HTERT RPE-1 (cell line): Measurements from ENCODE around the gene PLCL1.

ENCODE experiments used
- in situ Hi-C: fragments of 300-500 bp; cut with MboI; formaldehyde crosslinking; loops from 4 replicates; pipeline ENCODE4 v1.14.3; 2020; ENCODE audit warnings: low sequenced_read_pairs

PLCL1 gene

DNA sequence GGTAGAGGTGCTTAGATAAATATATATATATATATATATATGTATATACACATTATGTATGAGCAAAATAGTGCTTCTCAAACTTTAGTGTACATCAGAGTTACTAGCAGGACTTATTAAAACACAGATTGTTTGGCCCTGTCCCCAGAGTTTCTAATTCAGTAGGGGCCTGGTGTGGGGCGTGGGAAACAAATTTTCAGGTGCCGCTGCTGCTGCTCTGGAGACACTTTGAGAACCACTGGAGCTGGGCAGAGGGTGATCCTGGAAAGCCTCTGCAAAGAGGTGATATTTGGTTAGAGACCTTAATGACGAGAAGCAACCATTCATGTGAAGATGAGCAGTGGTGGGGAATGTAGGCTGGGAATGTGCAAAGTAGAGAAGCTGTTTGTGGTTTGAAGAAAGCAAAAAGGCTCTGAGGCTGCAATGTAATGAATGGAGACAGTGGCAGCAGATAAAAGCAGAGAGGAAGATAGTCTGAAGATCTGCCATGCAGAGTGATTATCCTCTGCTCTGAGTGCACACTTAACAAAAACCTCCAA is 142.9 kb downstream of the PLCL1 start:
- in situ Hi-C loops = no loop called here

DNA sequence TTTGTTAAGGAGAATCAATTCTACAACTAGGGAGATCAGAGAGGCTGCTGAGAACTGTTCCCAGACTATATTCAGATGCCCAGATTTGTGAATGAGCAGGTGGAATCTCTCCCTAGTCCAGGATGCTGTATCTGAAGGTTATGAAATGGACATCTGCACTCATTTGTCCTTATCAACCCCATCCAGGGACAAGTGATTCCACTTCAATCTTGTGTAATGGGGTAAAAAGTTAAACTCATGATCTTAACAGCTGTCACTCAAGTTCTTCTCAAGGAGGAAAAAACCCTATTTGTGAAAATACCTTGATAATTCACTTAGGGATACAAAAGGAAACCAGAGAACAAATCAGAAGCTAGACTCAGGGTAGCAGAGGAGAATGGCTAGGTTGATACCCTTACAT is 144.8 kb downstream of the PLCL1 start:
- in situ Hi-C loops = no loop called here

DNA sequence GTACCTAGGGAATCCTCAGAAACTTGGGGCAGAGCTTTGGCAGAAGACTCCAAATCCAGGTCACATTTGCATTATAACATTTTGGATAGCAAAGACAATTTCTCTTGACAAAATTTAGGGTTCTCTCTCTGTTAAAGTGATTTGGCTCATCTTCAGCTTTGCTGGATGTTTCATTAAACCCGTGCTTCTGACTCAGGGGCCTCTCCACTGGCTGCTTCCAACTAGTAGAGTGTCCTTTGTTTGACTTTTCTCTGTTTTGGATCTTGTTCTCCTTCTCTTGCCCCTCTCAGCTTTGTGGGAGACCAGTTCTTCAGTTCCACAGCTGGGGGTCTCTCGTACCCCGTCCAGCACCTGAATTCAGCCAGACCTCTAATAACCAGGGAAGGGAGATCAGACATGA is 145.6 kb downstream of the PLCL1 start:
- in situ Hi-C loops = no loop called here

DNA sequence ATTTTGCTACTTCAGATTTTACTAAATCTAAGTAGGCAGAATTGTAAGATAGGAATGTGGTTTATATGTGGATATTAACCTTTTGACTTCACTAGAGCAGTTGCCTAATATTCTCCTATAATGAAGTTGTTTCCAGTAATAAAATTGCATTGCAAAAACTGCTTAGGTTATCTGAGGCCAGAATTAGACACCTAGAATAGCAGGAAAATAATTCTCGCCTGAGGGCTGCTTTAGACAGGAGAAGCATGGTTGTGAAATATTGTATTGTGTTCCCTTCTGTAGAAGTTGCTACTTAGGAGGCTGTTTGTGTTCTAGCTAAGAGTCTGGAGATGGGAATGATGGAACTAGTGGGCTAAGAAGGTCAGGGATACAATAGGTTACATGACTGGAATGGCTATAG is 146.3 kb downstream of the PLCL1 start:
- in situ Hi-C loops = no loop called here

DNA sequence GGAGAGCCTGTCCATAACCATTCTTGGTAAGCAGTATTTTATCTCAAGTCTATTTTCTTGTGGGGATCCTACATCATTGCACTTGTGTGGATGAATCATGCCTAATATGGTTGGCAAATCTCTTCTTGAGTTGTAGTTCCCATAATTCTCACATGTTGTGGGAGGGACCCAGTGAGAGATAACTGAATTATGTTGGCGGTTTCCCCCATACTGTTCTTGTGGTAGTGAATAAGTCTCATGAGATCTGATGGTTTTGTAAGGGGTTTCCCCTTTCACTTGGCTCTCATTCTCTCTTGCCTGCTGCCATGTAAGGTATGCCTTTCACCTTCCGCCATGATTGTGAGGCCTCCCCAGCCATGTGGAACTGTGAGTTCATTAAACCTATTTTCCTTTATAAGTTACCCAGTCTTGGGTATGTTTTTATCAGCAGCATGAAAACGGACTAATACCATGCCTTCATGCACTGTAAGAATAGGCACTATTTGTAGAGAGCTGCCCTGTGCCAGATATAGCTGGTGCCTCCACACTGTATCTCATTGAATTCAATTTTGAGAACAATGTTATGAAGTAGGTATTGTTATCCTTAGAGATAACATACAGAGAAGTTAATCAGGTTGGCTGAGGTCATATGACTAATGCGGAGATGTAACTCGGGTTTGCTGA is 148.3 kb downstream of the PLCL1 start:
- in situ Hi-C loops = no loop called here

DNA sequence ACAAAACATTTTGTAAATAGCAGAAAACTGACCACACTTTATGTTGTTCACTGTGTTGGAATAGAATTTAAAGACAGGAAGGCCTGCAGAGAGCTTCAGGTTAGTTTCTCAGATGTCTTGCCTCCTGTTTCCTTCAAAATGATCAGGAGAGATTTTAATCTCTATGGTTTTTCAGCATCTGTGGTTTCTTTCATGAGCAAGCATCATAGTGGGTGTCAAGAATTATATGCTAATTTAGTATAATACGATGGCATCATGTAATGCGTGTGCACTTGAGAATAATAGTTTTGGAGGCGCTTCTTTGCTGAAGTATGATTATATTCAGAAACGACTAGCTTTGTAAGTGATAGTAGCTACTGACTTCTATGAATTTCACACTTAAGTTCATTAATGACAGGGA is 149.9 kb downstream of the PLCL1 start:
- in situ Hi-C loops = no loop called here

DNA sequence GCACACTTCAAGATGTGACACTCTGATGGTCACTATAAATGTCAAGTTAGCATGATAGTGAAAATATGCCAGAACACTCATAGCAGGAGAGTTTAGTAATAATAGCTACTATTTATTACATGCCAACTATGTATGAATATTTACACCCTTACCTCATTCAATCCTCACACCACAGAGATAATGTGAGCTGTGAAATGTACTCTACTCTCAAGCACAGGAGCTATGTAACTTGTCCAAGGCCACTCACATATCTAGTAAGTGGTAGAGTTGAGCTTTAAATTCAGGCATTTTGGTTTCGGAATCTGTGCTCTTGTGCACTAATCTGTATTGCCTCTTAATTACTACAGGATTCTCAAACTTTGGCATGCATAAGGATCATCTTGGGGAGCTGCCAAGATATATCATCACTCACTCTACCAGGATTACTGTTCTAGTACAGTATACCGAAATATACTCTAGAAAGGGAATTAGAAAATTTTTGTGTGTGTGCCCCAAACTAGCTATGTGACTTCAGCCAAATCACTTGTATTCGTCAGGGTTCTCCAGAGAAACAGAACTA is 154.3 kb downstream of the PLCL1 start:
- in situ Hi-C loops = no loop called here

DNA sequence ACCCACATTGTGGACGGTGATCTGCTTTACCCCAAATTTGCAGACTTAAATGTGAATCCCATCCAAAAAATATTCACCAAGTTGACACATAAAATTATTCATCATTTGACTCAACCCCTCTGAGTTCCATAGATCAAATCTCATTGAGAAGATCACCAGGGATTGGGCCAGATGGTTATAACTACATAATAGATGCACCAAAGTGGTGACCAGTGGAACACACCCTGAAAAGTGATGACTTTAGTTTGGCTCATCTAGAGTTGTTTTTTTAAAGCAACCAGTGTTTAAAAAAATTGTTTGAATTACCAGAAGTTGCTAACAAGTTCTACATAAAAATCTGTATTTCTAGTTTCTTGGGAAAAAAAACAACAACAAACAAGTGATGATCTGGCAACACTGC is 155.0 kb downstream of the PLCL1 start:
- in situ Hi-C loops = no loop called here

DNA sequence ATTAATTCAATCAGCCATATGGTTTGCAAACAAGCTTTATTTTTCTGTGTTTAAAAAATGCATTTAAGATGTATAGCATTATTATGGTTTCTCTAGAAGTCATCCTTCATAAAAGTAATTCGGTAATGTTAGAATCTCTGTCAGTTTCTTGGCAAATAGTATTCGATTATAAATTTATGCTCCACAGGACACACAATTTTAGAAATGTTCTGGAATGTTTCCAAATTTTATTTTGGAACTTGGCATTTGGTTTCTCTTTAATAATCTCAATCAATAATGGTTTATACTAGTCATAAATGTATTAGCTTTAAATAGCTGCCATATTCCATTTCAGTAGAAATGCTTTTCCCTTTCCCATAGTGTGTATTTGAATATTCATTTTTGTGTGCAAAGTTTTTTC is 156.4 kb downstream of the PLCL1 start:
- in situ Hi-C loops = no loop called here

DNA sequence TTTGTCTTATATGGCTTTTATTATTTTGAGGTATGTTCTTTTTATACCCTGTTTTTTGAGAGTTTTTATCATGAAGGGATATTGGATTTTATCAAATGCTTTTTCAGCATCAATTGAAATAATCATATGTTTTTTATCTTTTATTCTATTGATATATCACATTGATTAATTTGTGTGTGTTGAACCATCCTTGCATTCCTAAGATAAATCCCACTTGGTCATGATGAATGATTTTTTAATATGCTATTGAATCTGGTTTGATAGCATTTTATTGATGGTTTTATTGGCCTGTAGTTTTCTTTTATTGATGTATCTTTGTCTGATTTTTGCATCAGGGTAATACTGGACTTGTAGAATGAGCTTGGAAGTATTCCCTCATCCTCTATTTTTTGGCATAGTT is 160.3 kb downstream of the PLCL1 start:
- in situ Hi-C loops = no loop called here

DNA sequence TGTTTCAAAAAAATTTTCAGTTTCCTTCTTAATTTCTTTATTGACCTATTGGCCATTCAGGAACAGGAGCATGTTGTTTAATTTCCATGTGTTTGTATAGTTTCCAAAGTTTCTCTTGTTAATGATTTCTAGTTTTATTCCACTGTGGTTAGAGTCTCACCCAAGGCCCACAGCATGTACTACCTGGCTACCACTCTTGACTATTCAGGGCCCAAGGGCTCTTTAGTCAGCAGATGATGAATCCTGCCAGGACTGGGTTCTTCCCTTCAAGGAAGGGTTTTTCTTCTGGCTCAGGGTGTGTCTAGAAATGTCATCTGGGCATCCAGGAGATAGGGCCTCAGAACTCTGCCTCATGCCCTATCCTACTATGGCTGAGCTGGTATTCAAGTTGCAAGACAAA is 161.4 kb downstream of the PLCL1 start:
- in situ Hi-C loops = no loop called here

DNA sequence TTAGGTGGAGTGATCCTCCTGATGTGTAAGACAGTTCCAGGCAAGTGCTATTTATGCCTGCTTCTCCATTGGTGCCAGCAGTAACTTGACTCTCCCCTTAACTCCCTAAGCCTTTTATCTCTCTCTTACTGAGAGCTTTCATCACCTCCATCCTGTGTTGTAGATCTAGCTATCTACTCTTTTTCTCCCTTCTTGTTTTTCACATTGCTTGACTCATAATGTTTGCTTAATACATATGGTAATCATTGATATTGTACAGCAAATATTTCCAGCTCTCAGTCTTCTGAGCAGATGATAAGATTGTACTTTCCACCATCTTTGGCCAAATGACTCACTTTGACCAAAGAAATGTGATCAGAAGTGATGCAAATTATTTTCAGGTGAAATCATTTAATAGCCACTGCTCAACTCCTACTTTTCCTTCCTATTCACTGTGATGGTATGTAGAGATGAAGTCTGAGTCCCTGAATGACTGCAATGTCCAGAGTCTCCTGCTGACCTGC is 165.0 kb downstream of the PLCL1 start:
- in situ Hi-C loops = no loop called here

DNA sequence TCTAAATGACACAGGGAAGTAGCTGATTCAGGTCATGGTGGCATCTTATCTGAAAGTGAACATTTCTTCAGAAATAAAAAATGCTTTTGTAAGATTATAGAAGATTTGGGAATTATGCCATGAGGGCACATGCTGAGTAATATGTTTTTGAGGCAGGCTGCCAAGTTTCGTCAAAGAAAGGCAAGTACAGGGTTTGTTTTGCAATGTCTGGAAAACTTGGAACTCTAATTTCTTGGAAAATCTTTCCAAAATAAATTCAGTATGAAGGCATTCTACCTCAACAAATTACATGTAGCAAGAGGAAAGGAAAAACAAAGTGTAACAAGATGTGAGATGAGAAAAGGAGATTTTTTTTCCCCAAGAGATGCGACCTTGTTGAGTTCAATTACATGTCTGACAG is 167.7 kb downstream of the PLCL1 start:
- in situ Hi-C loops = no loop called here

DNA sequence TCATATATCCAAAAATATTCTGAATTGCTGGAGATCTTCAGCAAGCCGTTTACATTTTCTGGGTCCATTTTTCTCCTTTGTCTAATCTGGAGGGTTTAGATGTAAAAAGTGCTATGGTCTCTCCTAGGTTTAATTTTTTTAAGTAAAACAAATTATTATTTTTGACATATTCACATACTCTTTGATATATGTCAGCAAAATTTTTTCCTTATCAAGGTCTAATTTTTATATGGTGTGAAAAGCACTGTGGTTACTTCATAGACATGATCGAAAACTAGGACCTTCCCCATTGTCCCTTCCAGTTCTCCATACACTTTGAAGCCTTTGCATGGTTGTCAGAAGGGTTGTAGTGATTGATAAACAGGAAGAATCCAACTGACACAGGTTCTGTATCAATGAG is 168.2 kb downstream of the PLCL1 start:
- in situ Hi-C loops = no loop called here

DNA sequence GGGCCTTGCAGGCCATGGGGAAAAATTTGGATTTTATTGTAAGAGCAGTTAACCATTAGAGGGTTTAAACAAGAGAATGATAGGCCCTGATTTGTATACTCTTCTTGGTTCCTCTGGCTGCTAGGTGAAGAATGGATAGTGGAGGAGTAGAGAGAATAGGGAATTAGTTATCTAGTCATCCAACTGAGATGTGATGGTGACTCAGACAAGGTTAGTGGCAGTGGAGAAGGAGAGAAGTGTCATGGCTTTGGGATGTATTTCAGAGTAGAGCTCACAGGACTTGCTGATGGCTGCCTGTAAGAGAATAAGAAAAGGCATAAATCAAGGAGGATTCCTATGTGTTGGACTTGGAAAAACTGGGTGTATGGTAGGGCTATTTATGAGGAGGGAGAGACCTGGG is 169.4 kb downstream of the PLCL1 start:
- in situ Hi-C loops = no loop called here

DNA sequence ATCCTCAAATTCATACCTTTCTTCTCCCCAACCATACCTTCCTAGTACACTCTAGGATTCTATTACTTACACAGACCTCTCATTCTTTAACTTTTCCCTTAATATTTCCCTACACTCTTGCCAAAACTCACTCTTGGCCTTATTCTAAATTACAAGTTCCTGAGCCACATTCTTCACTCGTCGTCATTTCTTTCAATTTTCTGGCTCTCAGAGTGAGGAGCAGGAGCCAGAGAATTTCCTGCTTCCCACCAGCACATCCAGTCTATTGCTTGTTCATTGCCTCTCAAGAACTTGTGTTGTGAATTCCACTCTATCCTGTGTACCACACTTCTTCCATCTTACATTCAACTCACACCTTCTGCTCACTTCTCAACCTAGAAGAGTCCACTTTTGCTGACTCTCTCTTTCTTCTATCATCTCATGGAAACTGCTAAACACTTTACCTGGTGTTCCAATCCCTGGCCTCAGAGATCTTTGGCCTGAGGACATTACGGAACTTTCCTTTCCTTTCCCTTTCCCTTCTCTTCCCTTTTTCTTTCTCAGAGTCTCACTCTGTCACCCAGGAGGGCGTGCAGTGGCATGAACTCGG is 171.6 kb downstream of the PLCL1 start:
- in situ Hi-C loops = no loop called here

DNA sequence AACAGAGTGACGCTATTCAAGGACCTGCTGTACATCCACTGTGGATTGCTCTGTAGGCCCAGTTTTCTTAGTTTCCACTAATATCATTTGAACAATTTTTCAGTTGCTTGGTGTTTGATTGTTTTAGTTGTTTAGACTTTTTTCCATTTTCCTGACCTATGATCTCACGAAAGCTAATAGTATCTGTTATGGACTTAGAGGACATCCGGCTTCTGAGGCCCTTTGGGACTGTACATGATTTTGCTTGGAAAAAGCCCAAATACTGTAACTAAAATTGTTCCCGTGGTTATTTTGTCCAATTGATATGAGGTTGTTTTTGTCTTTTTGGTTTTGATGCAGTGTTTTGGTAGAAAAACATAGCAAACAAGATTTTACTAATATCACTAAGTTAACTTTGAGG is 174.6 kb downstream of the PLCL1 start:
- in situ Hi-C loops = no loop called here

DNA sequence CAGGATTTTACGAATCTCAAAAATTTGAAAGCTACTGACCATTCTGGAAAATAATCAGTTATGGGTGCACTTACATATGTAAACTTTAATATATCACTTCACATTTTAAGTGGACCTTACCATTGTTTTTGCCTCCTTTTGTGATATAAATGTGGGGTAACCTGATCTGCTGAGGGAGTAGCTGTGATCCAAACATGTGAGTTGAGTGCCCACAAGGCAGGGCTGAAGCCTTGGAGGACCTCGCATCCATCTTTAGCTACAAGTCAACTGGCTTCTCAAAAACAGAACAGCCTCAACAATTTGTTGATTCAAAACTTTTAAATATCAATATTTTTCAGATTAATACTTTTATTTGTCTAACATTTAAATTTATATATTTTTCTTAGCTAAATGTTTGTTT is 178.2 kb downstream of the PLCL1 start:
- in situ Hi-C loops = no loop called here

DNA sequence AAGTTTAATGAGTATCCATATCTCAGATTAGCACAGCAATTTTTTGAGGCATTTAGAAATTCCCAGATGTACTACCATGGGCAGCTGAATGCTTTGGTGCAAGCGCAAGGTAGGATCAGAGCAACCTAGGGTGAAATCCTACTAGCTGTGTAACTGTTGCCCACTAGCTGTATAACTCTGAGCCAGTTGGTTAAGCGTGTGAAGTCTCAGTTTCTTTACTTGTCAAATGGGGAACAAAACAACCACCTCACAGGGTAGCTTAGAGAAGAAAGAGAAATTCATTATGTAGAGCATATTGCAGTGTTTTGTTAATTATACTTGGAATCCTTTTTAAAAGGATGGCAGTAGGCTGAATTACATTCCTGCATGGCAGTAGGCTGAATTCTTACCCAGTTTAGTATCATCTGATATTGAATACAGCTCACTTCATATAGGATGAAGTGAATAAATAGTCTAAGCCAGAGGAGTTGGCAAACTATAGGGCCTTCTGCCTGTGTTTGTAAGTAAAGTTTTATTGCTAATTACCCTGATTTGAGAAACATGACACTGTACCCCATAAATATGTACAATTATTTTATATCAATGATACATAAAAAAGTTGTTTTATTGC is 180.7 kb downstream of the PLCL1 start:
- in situ Hi-C loops = no loop called here

DNA sequence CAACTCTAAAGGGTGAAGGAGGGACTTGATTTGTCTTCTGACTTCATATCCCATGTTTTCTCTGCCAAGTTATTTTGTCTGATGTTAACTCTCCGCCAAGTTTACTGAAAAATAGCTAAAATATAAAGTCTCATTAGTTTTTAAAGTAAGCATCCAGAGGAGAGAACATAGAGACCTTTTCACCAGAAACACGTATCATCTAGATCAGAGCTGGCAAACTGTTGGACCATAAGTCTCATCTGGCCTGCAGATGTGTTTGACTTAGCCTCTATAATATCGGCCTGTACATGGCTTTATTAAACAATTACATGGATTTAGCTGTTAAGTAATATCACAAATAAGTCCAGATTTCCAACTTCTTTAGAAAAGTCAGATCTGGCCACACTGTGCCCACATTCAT is 182.6 kb downstream of the PLCL1 start:
- in situ Hi-C loops = no loop called here

DNA sequence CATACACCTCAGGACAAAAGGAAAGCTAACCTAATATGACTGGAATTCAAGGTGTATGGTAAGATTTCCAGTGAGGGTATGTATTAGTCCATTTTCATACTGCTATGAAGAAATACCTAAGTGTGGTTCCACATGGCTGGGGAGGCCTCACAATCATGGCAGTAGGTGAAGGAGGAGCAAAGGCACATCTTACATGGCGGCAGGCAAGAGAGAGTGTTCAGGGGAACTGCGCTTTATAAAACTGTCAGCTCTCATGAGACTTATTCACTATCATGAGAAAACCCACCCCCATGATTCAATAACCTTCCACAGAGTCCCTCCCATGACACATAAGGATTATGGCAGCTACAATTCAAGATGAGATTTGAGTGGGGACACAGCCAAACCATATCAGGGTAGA is 186.0 kb downstream of the PLCL1 start:
- in situ Hi-C loops = no loop called here
